Neural cell (in vitro differentiated cells): Measurements from ENCODE around the gene RNU7-1.

Source experiments
- CTCF ChIP-seq: fragments of 450-650 bp; IDR thresholded peaks from 2 replicates; pipeline ENCODE4 v1.5.1; 2014; ENCODE audit warnings: antibody characterized with exemption, mild to moderate bottlenecking, moderate library complexity; ENCODE audit not compliant: poor library complexity, severe bottlenecking
- EZH2 ChIP-seq: fragments of 200-600, 300-800 bp; shearing (Covaris generic), sonication (generic); IDR thresholded peaks from 2 replicates; pipeline ENCODE4 v1.6.1; 2014; ENCODE audit warnings: antibody characterized with exemption, low read length, borderline replicate concordance, mild to moderate bottlenecking; ENCODE audit not compliant: insufficient read depth, poor library complexity, severe bottlenecking
- MXI1 ChIP-seq: fragments of 450-650 bp; conservative IDR thresholded peaks from 2 replicates; pipeline ENCODE4 v1.6.1; 2014; ENCODE audit warnings: antibody characterized with exemption, mild to moderate bottlenecking; ENCODE audit not compliant: poor library complexity, severe bottlenecking
- RAD21 ChIP-seq: fragments of 450-650 bp; conservative IDR thresholded peaks from 2 replicates; pipeline ENCODE4 v1.6.1; 2014; ENCODE audit warnings: antibody characterized with exemption, mild to moderate bottlenecking, moderate library complexity
- REST ChIP-seq: IDR thresholded peaks from 2 replicates; pipeline ENCODE4 v1.6.1; 2012; ENCODE audit warnings: borderline replicate concordance
- TAF1 ChIP-seq: IDR thresholded peaks from 2 replicates; pipeline ENCODE4 v1.6.1; 2012; ENCODE audit warnings: low read depth

- TF ChIP-seq CTCF (no peak), TAF1 (no peak), EZH2 (no peak), MXI1 (no peak), RAD21 (no peak), REST (no peak)
These were observed 44.4 kb downstream of the RNU7-1 start for GRCh38 chr12:6987956-6988553.
